ENCODE data around the gene HHLA2.

Gene HHLA2

GRCh38 chr3:108359011-108359410 lies 62.7 kb downstream of the HHLA2 start:
- H3K4me1 ChIP-seq (ENCODE audit: low read length), result no peaks in the 10 kb centered on the region
- no peak overlapping the region for H3K9ac ChIP-seq (ENCODE audit: low read length)
- H3K9me3 ChIP-seq (replicated peaks; ENCODE audit: insufficient read depth, low read length), result no peaks in the 10 kb centered on the region

GRCh38 chr3:108376026-108376425 lies 79.7 kb downstream of the HHLA2 start:
- DNase-seq, result no peak
- H3K4me1 ChIP-seq (ENCODE audit: low read length), result peaks cover 21% of the 10 kb centered on the region
- H3K79me2 ChIP-seq (ENCODE audit: low read length), result no peaks in the 10 kb centered on the region
- TF ChIP-seq CTCF (IDR thresholded peaks at IDR 0.05; ENCODE audit: low read length) (no peak), EZH2 (optimal IDR thresholded peaks at IDR 0.05; ENCODE audit: low read depth, low read length) (no peak), EZH2phosphoT487 (IDR thresholded peaks at IDR 0.05; ENCODE audit: low read length) (no peak)
- no peaks in the 10 kb centered on the region for H3K9me2 ChIP-seq (replicated peaks; ENCODE audit: insufficient read depth, low read length)
- no peaks in the 10 kb centered on the region for H3F3A ChIP-seq (ENCODE audit: insufficient read depth, low read length)
- H2AFZ ChIP-seq (ENCODE audit: low read length), result no peak overlapping the region
- H3K9me3 ChIP-seq (replicated peaks; ENCODE audit: insufficient read depth, low read length), result no peaks in the 10 kb centered on the region
- no peak overlapping the region for H3K27ac ChIP-seq (ENCODE audit: low read length)
- no peaks in the 10 kb centered on the region for H3K27me3 ChIP-seq (replicated peaks; ENCODE audit: insufficient read depth, low read length)
- H3K4me3 ChIP-seq (ENCODE audit: low read length), result no peak overlapping the region
- no peaks in the 10 kb centered on the region for H3K36me3 ChIP-seq (replicated peaks; ENCODE audit: insufficient read depth, low read length)
- no peak overlapping the region for H3K9ac ChIP-seq (ENCODE audit: low read length)
- H3K4me2 ChIP-seq (ENCODE audit: low read depth, low read length), result no peak overlapping the region
- no peaks in the 10 kb centered on the region for H4K20me1 ChIP-seq (ENCODE audit: insufficient read depth, low read length)

More at GRCh38 chr3:108359011-108359410, 62.7 kb downstream of the HHLA2 start:
- TF ChIP-seq EZH2phosphoT487 (IDR thresholded peaks at IDR 0.05; ENCODE audit: low read length), result no peak
- no peak for TF ChIP-seq EZH2 (optimal IDR thresholded peaks at IDR 0.05; ENCODE audit: low read depth, low read length)
- no peak for TF ChIP-seq CTCF (IDR thresholded peaks at IDR 0.05; ENCODE audit: low read length)
- no peak overlapping the region for H3K4me2 ChIP-seq (ENCODE audit: low read depth, low read length)
- H3K9me2 ChIP-seq (replicated peaks; ENCODE audit: insufficient read depth, low read length), result no peaks in the 10 kb centered on the region
- H3K27me3 ChIP-seq (replicated peaks; ENCODE audit: insufficient read depth, low read length), result no peaks in the 10 kb centered on the region
- H2AFZ ChIP-seq (ENCODE audit: low read length), result no peak overlapping the region
- no peaks in the 10 kb centered on the region for H3F3A ChIP-seq (ENCODE audit: insufficient read depth, low read length)
- DNase-seq, result no peak
- no peak overlapping the region for H3K27ac ChIP-seq (ENCODE audit: low read length)
- H4K20me1 ChIP-seq (ENCODE audit: insufficient read depth, low read length), result no peaks in the 10 kb centered on the region
- H3K4me3 ChIP-seq (ENCODE audit: low read length), result no peak overlapping the region
- H3K79me2 ChIP-seq (ENCODE audit: low read length), result no peaks in the 10 kb centered on the region
- no peaks in the 10 kb centered on the region for H3K36me3 ChIP-seq (replicated peaks; ENCODE audit: insufficient read depth, low read length)

GRCh38 chr3:108377384-108377783 lies 81.0 kb downstream of the HHLA2 start:
- H4K20me1 ChIP-seq (ENCODE audit: insufficient read depth, low read length), result no peaks in the 10 kb centered on the region
- H3K4me2 ChIP-seq (ENCODE audit: low read depth, low read length), result no peak overlapping the region
- no peak overlapping the region for H2AFZ ChIP-seq (ENCODE audit: low read length)
- H3K9me2 ChIP-seq (replicated peaks; ENCODE audit: insufficient read depth, low read length), result no peaks in the 10 kb centered on the region
- no peaks in the 10 kb centered on the region for H3F3A ChIP-seq (ENCODE audit: insufficient read depth, low read length)
- no peaks in the 10 kb centered on the region for H3K79me2 ChIP-seq (ENCODE audit: low read length)
- H3K4me1 ChIP-seq (ENCODE audit: low read length), result peaks cover 21% of the 10 kb centered on the region
- H3K4me3 ChIP-seq (ENCODE audit: low read length), result no peak overlapping the region
- no peak overlapping the region for H3K9ac ChIP-seq (ENCODE audit: low read length)
- DNase-seq, result no peak
- no peaks in the 10 kb centered on the region for H3K36me3 ChIP-seq (replicated peaks; ENCODE audit: insufficient read depth, low read length)
- H3K27ac ChIP-seq (ENCODE audit: low read length), result no peak overlapping the region
- TF ChIP-seq EZH2 (optimal IDR thresholded peaks at IDR 0.05; ENCODE audit: low read depth, low read length) (no peak), CTCF (IDR thresholded peaks at IDR 0.05; ENCODE audit: low read length) (no peak), EZH2phosphoT487 (IDR thresholded peaks at IDR 0.05; ENCODE audit: low read length) (no peak)
- H3K27me3 ChIP-seq (replicated peaks; ENCODE audit: insufficient read depth, low read length), result no peaks in the 10 kb centered on the region
- H3K9me3 ChIP-seq (replicated peaks; ENCODE audit: insufficient read depth, low read length), result no peaks in the 10 kb centered on the region

Measured in MM.1S (cell line).